Choroid plexus epithelial cell (primary cell): ENCODE results near the gene SH3YL1.
A peak's percentile ranks its signal among the peaks of the same experiment; 100 is the strongest.

Experiments used
- DNase-seq: peaks from one replicate; pipeline ENCODE4 v3.0.0-alpha.2; 2010; ENCODE audit warnings: low read depth
- H3K4me3 ChIP-seq: 2 replicates; pipeline ENCODE4 v1.5.1; 2011; ENCODE audit warnings: low read depth, mild to moderate bottlenecking, control low read depth, low read length, moderate library complexity
- CTCF ChIP-seq: conservative IDR thresholded peaks from 2 replicates; pipeline ENCODE4 v1.5.1; 2011; ENCODE audit warnings: low read depth, mild to moderate bottlenecking, control low read depth, inconsistent platforms, low read length, moderate library complexity

SH3YL1 gene

DNA sequence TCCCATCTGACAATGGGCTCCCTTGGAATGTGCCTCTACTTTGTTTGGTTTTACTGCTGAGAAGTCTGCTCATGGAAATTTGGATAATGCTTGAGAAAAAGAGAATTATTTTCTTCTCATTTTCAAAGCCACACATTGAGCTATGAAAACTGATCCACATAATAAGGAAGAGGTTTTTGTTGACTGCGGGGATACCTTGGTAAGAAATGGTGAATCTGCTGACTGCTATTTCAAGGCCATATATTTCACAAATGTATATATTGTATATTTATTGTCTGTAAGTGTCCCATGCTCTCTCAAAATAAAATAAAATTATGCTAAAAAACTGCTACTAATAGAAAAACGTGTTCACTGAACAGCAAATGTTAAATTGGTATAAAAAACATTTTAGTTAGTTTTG is 15.1 kb downstream of the SH3YL1 start:
- no peak overlapping the region for H3K4me3 ChIP-seq
- no peak for TF ChIP-seq CTCF
- DNase-seq = no peak

GRCh38 chr2:246489-247144 is 17.2 kb downstream of the SH3YL1 start:
- DNase-seq = peak; percentile 83
- H3K4me3 ChIP-seq = no peak overlapping the region
- peak; percentile 75 for TF ChIP-seq CTCF

DNA sequence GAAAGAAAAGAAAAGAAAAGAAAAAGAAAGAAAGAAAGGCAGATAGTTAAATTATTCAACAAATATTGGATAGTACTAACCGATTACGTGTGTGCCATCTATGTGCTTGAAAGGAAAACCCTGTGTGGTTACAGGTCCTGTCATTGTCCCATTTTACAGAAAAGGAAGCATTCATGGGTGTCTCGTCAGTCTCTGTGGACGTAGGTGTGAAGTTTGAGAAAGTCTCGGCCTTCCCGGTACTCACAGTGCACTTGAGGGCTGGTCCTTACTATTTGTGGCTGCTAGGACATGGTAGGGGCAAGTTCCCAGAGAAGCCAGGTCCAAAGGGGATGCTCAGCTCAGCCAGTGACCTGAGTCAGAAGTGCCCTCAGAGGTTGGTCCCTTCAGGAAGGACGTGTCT is 19.3 kb downstream of the SH3YL1 start:
- DNase-seq = no peak
- no peak overlapping the region for H3K4me3 ChIP-seq
- no peak for TF ChIP-seq CTCF

GRCh38 chr2:238869-239268 is 25.0 kb downstream of the SH3YL1 start:
- no peak overlapping the region for H3K4me3 ChIP-seq
- no peak for TF ChIP-seq CTCF
- DNase-seq = peak; percentile 11

GRCh38 chr2:238431-238830 is 25.4 kb downstream of the SH3YL1 start:
- no peak for DNase-seq
- TF ChIP-seq CTCF = no peak

GRCh38 chr2:237878-238277 is 26.0 kb downstream of the SH3YL1 start:
- no peak for DNase-seq
- TF ChIP-seq CTCF = no peak

More at GRCh38 chr2:238431-238830, 25.4 kb downstream of the SH3YL1 start:
- no peak overlapping the region for H3K4me3 ChIP-seq

DNA sequence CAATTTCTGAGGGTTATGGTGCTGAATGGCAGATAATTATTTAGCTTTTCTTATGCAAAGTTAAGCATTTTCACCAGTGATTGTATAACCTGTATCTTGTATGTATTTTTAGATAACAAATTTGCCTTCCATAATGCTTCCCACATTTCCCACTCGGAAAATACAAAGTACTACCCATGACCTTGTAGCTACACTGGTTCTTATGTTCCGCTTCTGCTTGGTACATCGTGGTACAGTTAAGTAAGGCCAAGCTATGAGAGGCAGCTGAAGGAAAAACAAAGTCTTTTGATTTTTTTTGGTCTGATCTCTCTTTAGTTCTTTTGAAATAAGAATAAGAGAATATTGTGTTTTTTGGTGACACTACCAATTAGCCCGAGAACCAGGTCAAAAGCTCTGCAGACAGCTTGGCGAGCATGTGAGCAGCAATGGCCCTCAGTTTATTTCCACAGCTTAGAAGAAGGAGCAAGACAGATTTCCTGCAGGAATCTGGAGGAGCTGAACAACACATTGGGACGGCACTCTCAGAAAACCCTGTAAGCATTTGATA is 26.8 kb downstream of the SH3YL1 start:
- H3K4me3 ChIP-seq = no peak overlapping the region
- no peak for DNase-seq
- no peak for TF ChIP-seq CTCF

More at GRCh38 chr2:237878-238277, 26.0 kb downstream of the SH3YL1 start:
- no peak overlapping the region for H3K4me3 ChIP-seq
